Measurements from ENCODE around the gene CDH18.

CDH18 gene

DNA sequence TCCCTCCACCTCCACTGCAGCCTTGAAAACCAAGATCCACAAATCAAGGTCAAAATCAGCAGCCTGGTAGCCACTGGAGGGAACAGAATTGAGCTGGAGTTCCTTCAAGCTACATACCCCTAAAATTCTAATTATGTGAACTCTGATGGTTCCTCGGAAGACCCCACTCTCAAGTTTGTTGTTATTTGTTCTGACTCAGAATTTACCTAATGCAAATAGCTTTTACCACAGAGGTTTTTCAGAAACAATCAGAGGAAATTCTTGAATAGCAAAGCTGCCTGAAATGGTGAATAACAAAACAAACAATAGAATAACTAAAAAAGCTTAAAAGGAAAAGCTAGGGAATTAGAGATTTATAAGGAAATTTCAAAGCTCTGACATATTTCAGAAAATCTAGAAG, 220.0 kb downstream of the CDH18 start:
- Mint-ChIP-seq H3K36me3 (ENCODE audit: low read depth) (no peaks in the 10 kb centered on the region), H3K4me1 (ENCODE audit: low read depth) (no peaks in the 10 kb centered on the region), H3K27ac (no peak overlapping the region), H3K27me3 (no peaks in the 10 kb centered on the region), H3K4me3 (no peak overlapping the region), H3K9me3 (peaks cover 22% of the 10 kb centered on the region)

DNA sequence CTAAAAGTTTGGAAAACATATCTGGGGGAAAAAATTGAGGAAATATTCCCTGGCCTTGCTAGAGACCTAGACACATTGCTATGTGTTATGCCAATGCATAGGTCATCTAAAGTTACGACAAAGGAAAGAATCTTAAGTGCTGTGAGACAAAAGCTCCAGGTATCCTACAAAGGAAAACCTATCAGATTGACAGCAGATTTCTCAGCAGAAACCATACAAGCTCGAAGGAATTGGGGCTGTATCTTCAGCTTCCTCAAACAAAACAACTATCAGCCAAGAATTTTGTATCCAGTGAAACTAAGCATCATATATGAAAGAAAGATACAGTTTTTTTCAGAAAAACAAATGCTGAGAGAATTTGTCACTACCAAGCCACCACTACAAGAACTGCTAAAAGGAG, 234.4 kb downstream of the CDH18 start:
- H3K4me1 Mint-ChIP-seq (ENCODE audit: low read depth): no peaks in the 10 kb centered on the region

DNA sequence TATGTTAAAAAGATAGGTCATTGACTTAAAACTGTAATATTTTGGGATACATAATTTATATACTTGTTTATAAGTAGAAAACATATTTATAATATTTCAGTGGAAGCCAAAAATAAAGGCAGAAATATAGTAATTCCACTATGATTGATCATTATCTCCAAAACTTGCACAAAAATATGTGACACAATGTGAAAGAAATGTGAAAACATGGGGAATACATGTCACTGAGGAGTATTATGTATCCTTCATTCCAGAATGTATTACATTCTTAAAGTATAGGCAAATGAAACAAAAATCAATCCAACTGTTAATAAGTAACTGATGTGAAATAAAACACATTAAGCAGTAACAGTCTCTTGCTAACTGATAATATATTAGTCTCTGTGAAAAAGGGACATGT, 236.7 kb downstream of the CDH18 start:
- Mint-ChIP-seq H3K27me3 (no peaks in the 10 kb centered on the region), H3K9me3 (peaks cover 12% of the 10 kb centered on the region), H3K4me1 (ENCODE audit: low read depth) (no peaks in the 10 kb centered on the region), H3K27ac (no peak overlapping the region), H3K4me3 (no peak overlapping the region), H3K36me3 (ENCODE audit: low read depth) (no peaks in the 10 kb centered on the region)

More for the DNA sequence above, 234.4 kb downstream of the CDH18 start:
- Mint-ChIP-seq H3K9me3 (peaks cover 17% of the 10 kb centered on the region), H3K27ac (no peak overlapping the region), H3K36me3 (ENCODE audit: low read depth) (no peaks in the 10 kb centered on the region), H3K4me3 (no peak overlapping the region), H3K27me3 (no peaks in the 10 kb centered on the region)

DNA sequence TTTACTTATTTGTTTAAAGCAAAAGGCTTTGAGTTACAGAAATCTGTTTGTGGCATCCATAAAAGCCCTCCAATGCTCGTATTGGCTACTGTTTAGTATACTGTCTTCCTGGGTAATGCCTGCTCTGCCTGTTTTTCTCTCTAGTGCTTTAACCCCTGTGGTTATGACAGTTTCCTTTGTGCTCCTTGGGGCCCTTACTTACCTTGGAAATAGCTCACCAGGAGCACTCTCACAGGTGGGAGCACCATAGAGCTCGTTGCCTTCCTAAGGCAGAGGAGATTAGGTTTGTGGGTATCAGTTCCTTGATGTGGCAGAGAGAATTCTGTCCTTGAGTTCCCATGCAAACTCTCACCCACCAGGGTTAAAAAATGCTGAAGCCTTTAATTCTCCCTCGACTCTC, 242.8 kb downstream of the CDH18 start:
- Mint-ChIP-seq H3K9me3 (no peaks in the 10 kb centered on the region), H3K4me3 (no peak overlapping the region), H3K27me3 (no peaks in the 10 kb centered on the region), H3K36me3 (ENCODE audit: low read depth) (no peaks in the 10 kb centered on the region), H3K27ac (no peak overlapping the region), H3K4me1 (ENCODE audit: low read depth) (no peaks in the 10 kb centered on the region)

DNA sequence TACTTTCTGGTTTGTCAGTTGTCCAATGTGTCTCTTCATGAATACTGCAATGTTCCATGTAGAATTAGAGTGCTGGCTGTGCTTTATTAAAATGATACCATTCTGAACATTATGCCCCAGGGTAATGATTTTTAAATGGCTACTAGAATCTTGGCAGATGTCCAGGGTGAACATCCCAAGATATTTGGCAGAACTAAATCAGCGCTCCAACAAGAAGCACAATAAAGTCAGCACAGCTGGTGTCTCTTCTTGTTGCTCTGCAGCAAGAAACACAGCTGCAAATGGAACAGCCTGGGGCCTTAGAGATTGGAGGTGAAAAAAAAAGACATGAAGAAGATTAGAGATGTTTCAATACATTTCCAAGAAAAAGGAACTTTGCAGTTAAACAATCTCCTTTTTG, 248.3 kb downstream of the CDH18 start:
- H3K4me3 Mint-ChIP-seq: no peak overlapping the region
- H3K9me3 Mint-ChIP-seq: no peaks in the 10 kb centered on the region
- H3K4me1 Mint-ChIP-seq (ENCODE audit: low read depth): no peaks in the 10 kb centered on the region
- H3K27ac Mint-ChIP-seq: no peak overlapping the region
- no peaks in the 10 kb centered on the region for H3K36me3 Mint-ChIP-seq (ENCODE audit: low read depth)
- H3K27me3 Mint-ChIP-seq: no peaks in the 10 kb centered on the region

DNA sequence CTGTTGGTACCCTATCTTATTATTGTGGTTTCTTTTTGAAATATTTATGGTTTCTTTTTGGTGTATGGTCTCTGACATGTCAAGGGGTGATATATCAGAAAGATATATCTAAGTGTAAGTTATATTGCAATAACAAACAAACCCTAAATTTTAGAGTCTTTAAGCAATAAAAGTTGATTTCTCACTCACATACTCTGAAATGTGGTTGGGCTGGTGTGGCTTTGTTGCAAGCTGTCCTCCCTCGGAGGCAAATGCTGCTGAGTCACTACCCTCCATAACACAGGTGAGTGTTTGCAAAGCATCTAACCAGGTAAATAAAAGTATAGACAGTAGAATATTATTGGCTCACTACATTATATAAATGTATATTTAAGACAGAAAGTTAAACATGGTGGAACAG, 253.2 kb downstream of the CDH18 start:
- no peaks in the 10 kb centered on the region for H3K36me3 Mint-ChIP-seq (ENCODE audit: low read depth)
- peaks cover 7% of the 10 kb centered on the region for H3K9me3 Mint-ChIP-seq

DNA sequence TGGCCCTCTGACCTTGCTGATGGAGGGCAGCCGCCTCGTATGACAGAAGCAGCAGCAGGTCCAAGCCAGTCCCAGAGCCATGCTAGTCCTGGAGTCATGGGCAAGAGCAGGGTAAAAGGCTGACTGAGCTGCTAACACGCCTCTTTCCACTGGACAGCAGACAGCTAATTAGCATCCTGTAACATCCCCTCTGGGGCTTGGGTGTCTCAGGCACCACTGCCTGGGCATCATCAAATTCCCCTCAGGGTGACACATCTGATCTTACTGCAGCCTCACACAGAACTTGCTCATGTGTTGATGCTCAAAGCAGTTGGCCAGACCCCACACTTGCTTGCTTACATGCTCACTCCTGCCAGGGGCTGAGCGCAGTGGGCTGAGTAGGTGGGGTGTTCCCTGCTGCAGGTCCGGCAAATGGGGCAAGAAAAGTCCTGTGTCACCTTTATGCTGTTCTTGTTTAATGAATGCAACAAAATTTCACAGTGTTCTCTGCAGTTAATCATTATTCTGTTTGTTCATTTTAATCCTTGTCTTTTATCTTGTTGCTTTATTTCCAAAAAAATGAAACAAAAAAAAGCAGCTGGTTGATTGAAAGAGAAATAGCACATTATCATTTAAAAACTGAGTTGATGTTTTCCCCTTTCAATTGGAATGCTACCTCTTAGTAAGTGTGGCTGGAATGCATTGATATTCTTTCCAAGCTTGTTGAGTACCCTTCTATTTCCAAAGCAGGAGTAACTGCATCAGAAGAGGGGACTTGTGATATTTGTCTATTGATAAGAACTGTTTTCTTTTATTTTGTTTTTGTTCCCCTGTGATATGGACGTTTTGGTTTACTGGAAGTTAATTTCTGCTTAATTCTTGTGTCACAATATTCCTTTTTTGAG, 254.1 kb downstream of the CDH18 start:
- H3K9me3 Mint-ChIP-seq: peaks cover 10% of the 10 kb centered on the region
- H3K36me3 Mint-ChIP-seq (ENCODE audit: low read depth): no peaks in the 10 kb centered on the region
- H3K27me3 Mint-ChIP-seq: no peaks in the 10 kb centered on the region

More for the DNA sequence above, 253.2 kb downstream of the CDH18 start:
- H3K4me1 Mint-ChIP-seq (ENCODE audit: low read depth): no peaks in the 10 kb centered on the region
- no peaks in the 10 kb centered on the region for H3K27me3 Mint-ChIP-seq
- no peak overlapping the region for H3K4me3 Mint-ChIP-seq
- H3K27ac Mint-ChIP-seq: no peak overlapping the region

DNA sequence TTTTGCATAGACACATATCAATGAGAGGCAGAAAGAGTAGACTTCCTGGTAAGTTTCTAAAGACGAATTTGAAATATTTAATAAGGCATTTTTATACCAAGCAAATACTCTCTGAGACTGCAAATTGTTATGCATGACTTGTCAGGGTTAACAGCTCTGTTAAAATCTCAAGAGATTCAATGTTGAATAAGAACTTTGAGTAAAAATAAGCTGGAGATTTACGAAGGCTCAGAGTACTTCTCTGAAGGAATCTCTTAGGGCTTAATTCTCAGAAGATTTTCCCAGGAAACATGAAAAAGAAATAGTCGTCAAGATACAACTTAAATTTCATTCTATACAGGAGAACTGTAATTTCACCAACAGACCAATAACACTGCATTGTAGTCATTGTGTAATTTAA, 259.4 kb downstream of the CDH18 start:
- no peak overlapping the region for H3K4me3 Mint-ChIP-seq
- H3K36me3 Mint-ChIP-seq (ENCODE audit: low read depth): no peaks in the 10 kb centered on the region
- H3K4me1 Mint-ChIP-seq (ENCODE audit: low read depth): no peaks in the 10 kb centered on the region
- no peaks in the 10 kb centered on the region for H3K27me3 Mint-ChIP-seq
- H3K27ac Mint-ChIP-seq: no peak overlapping the region
- peaks cover 10% of the 10 kb centered on the region for H3K9me3 Mint-ChIP-seq

More for the DNA sequence above, 254.1 kb downstream of the CDH18 start:
- Mint-ChIP-seq H3K4me3 (no peak overlapping the region), H3K27ac (no peak overlapping the region), H3K4me1 (ENCODE audit: low read depth) (no peaks in the 10 kb centered on the region)

DNA sequence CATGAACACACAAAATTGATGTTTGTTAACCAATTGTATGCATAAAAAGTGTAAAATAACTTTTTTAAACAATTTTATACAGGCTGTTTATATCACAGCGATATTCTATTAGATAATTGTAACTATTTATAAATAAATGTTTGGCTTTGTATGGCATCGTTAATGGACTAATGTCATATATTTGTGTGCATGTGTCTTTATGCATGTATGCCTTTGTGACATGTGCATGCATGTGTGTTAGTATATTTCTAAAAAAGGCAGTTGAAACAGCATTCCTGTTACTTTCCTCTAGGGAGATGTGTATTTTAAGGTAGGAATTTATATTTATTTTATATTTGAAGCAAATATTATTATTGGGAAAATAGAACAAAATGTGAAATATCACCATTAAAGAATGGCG, 268.9 kb downstream of the CDH18 start:
- Mint-ChIP-seq H3K4me1 (ENCODE audit: low read depth) (no peaks in the 10 kb centered on the region), H3K4me3 (no peak overlapping the region), H3K9me3 (peaks cover 4% of the 10 kb centered on the region), H3K27ac (no peak overlapping the region), H3K36me3 (ENCODE audit: low read depth) (no peaks in the 10 kb centered on the region), H3K27me3 (no peaks in the 10 kb centered on the region)

DNA sequence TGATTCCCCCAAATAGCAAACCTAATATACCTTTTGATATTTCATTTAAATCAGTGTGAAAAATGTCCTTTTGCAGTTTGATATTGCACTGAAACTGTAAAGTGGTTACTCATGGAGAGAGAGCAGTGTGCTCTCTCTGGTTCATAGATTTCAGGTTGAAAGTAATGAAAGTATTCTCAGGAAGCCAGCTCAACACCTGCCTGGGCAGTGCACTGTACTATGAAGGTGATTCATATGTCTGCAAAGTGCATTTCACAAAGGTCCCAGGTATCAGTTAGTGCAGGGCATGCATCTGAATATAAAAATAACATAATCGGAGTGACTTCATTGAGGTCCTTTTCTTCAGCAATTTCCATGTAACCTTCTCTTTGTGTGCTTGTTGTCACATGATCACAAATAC, 274.3 kb downstream of the CDH18 start:
- H3K36me3 Mint-ChIP-seq (ENCODE audit: low read depth): no peaks in the 10 kb centered on the region
- peaks cover 4% of the 10 kb centered on the region for H3K9me3 Mint-ChIP-seq
- H3K27ac Mint-ChIP-seq: no peak overlapping the region
- H3K4me3 Mint-ChIP-seq: no peak overlapping the region
- no peaks in the 10 kb centered on the region for H3K4me1 Mint-ChIP-seq (ENCODE audit: low read depth)
- no peaks in the 10 kb centered on the region for H3K27me3 Mint-ChIP-seq

DNA sequence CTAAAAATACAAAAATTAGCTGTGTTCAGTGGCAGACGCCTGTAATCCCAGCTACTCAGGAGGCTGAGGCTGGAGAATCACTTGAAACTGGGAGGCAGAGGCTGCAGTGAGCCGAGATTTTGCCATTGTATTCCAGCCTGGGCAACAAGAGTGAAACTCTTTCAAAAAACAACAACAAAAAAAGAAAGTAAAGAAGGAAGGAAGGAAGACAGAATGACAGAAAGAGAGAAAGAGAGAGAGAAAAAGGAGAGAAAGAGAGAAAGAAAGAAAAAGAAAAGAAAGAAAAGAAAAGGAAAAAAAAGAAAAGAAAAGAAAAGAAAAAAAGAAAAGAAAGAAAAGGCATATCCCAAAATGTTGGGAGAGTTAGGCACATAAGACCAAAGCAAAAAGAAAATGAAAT, 278.6 kb downstream of the CDH18 start:
- Mint-ChIP-seq H3K36me3 (ENCODE audit: low read depth) (no peaks in the 10 kb centered on the region), H3K4me1 (ENCODE audit: low read depth) (no peaks in the 10 kb centered on the region), H3K27ac (no peak overlapping the region), H3K4me3 (no peak overlapping the region), H3K27me3 (no peaks in the 10 kb centered on the region), H3K9me3 (peaks cover 11% of the 10 kb centered on the region)

DNA sequence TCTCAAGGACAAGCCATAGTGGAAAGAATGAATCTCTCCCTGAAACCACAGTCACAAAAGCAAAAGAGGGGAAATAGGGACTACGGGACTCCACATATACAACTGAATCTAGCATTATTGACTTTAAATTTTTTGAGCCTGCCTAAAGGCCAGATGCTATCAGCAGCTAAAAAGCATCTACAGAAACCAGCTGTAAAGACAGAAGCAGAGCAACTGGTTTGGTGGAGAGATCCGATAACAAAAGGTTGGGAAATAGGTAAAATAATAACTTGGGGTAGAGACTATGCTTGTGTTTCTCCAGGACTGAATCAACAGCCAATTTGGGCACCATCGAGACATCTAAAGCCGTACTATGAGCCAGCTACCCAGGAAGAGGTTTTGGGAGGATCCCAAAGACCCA, 281.2 kb downstream of the CDH18 start:
- Mint-ChIP-seq H3K4me3 (no peak overlapping the region), H3K27ac (no peak overlapping the region), H3K36me3 (ENCODE audit: low read depth) (no peaks in the 10 kb centered on the region), H3K27me3 (no peaks in the 10 kb centered on the region), H3K9me3 (peaks cover 15% of the 10 kb centered on the region), H3K4me1 (ENCODE audit: low read depth) (no peaks in the 10 kb centered on the region)

DNA sequence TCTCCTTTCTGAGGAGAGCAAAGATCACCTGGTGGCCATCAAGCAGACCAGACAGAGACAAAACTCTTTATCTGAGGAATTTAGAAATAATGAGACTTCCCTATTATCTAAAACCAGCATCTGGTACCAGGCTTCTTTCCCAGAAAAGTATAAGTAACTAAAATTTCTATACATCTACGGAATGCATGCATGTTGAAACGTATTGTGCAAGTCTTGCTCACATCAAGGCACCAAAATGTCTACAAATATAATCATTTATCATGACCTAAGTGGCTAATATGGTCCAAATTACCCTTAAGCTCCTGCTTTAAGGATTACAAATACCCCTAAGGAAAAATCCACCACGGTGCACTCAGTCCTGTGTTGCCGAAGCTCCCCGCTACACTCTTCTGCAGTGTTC, 286.3 kb downstream of the CDH18 start:
- no peak overlapping the region for H3K4me3 Mint-ChIP-seq
- no peak overlapping the region for H3K27ac Mint-ChIP-seq
- no peaks in the 10 kb centered on the region for H3K36me3 Mint-ChIP-seq (ENCODE audit: low read depth)
- H3K9me3 Mint-ChIP-seq: peaks cover 7% of the 10 kb centered on the region
- no peaks in the 10 kb centered on the region for H3K27me3 Mint-ChIP-seq
- no peaks in the 10 kb centered on the region for H3K4me1 Mint-ChIP-seq (ENCODE audit: low read depth)

DNA sequence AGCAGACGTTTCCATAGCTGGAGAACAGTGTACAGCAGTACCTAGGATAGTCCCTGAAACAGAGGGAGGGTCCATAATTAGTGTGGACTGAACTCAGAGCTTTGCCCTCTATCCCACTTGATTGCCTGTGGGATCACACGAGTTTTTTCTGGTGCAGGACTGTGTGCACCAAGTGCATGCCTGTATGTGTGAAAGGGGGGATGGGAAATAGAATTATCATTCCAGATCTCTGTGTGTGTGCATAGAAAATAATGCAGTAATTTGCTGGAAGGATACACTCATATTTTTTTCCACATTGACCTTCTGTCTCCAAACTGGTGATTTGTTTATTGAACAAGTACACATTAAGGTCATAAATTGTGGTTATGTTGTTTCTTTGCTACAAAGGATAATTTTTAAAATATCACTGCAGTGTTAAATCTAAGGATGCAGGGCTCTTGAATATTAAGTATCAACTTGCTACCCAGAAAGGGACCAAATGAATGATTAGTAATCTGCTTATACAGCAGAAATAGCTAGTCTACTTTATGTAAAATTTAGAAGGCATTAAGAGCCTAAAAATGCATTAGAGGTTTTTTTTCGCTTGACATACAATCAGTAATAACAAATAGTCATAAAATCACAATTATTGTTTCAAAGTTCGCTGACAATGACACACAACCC, 292.9 kb downstream of the CDH18 start:
- Mint-ChIP-seq H3K4me3 (no peak overlapping the region), H3K4me1 (ENCODE audit: low read depth) (no peaks in the 10 kb centered on the region), H3K27me3 (no peaks in the 10 kb centered on the region), H3K27ac (no peak overlapping the region), H3K36me3 (ENCODE audit: low read depth) (no peaks in the 10 kb centered on the region), H3K9me3 (no peaks in the 10 kb centered on the region)

DNA sequence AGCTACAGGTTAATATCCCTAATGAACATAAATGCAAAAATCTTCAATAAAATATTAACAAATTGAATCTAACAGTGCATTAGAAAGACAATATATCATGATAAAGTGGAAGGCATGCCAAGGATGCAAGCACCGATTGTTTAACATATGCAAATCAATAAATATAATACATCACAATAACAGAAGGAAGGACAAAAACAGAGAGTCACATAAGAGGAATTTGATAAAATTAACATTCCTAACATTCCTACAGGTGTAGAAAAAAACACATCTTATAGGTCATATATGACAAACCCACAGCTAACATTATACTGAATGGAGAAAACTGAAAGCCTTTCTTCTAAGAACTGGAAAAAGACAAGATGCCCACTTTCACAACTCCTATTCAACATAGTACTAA, 297.0 kb downstream of the CDH18 start:
- Mint-ChIP-seq H3K36me3 (ENCODE audit: low read depth) (no peaks in the 10 kb centered on the region), H3K27me3 (no peaks in the 10 kb centered on the region), H3K27ac (no peak overlapping the region), H3K9me3 (peaks cover 8% of the 10 kb centered on the region), H3K4me3 (no peak overlapping the region), H3K4me1 (ENCODE audit: low read depth) (no peaks in the 10 kb centered on the region)
